Stimulated activated CD4-positive, alpha-beta T cell treated with anti-CD3 and anti-CD28 coated beads, TNF-alpha, amount 100 ng/mL, for 48 hours (primary cell): ENCODE results near the gene NEURL1B.

Source experiments
- DNase-seq, 3 donors: peaks; one replicate each; pipeline ENCODE4 v3.0.0-alpha.2; 2020; ENCODE audit warnings: low read depth in 3 of 3

Gene NEURL1B

GRCh38 chr5:172608773-172609172 lies 32.3 kb upstream of the NEURL1B start:
- no peak for DNase-seq

- DNase-seq = no peak
These were observed 30.4 kb upstream of the NEURL1B start for GRCh38 chr5:172610643-172611042.

GRCh38 chr5:172611913-172612312 lies 29.1 kb upstream of the NEURL1B start:
- no peak for DNase-seq

- DNase-seq = no peak
These were observed 28.3 kb upstream of the NEURL1B start for GRCh38 chr5:172612771-172613170.

- no peak for DNase-seq
These were observed 24.9 kb upstream of the NEURL1B start for GRCh38 chr5:172616136-172616535.

- DNase-seq = no peak
These were observed 24.3 kb upstream of the NEURL1B start for GRCh38 chr5:172616730-172617129.

GRCh38 chr5:172617817-172618216 lies 23.2 kb upstream of the NEURL1B start:
- DNase-seq = no peak

GRCh38 chr5:172618574-172619365 lies 22.3 kb upstream of the NEURL1B start:
- no peak for DNase-seq

- no peak for DNase-seq
These were observed 20.6 kb upstream of the NEURL1B start for GRCh38 chr5:172620506-172620905.

- DNase-seq = no peak
These were observed 18.7 kb upstream of the NEURL1B start for GRCh38 chr5:172622091-172623046.

- no peak for DNase-seq
These were observed 17.6 kb upstream of the NEURL1B start for GRCh38 chr5:172623313-172623980.

GRCh38 chr5:172624083-172624995 lies 16.7 kb upstream of the NEURL1B start:
- DNase-seq = no peak

- no peak for DNase-seq
These were observed 15.8 kb upstream of the NEURL1B start for GRCh38 chr5:172624996-172625964.

- no peak for DNase-seq
These were observed 15.0 kb upstream of the NEURL1B start for GRCh38 chr5:172626031-172626581.

- no peak for DNase-seq
These were observed 11.0 kb upstream of the NEURL1B start for GRCh38 chr5:172630082-172630481.

GRCh38 chr5:172630482-172630881 lies 10.6 kb upstream of the NEURL1B start:
- no peak for DNase-seq

- DNase-seq = no peak
These were observed 10.1 kb upstream of the NEURL1B start for GRCh38 chr5:172630986-172631385.

- DNase-seq = no peak
These were observed 8.5 kb upstream of the NEURL1B start for GRCh38 chr5:172632346-172633092.
